ENCODE results near the gene MXD4. TPM values are rescaled to one million over a fixed set of nuclear protein-coding genes. Genes with fewer than 3 reads are reported as not detected.
A peak's percentile ranks its signal among the peaks of the same experiment; 100 is the strongest.

MXD4 gene
- total RNA-seq, 2 experiments from 2014 or later: 26.9 to 29.6 TPM

GRCh38 chr4:2268357-2269205, 6.7 kb upstream of the MXD4 start:
- H3K9me3 Mint-ChIP-seq: no peaks in the 10 kb centered on the region
- ChIA-PET CTCF (no interaction called here), POLR2A (no interaction called here)
- no peaks in the 10 kb centered on the region for H3K36me3 Mint-ChIP-seq (ENCODE audit: low read depth)
- no peaks in the 10 kb centered on the region for H3K27me3 Mint-ChIP-seq
- peaks cover 2% of the 10 kb centered on the region for H3K4me1 Mint-ChIP-seq
- H3K4me3 Mint-ChIP-seq: no peak overlapping the region
- no peak overlapping the region for H3K27ac Mint-ChIP-seq
- DNase-seq: no peak

- ChIA-PET CTCF (no interaction called here), POLR2A (interaction anchor here (1.3 kb wide), 1 partner anchor 14 kb away, joined by 3 read pairs; no protein-coding TSS in a partner anchor)
- H3K4me1 Mint-ChIP-seq: peaks cover 6% of the 10 kb centered on the region
- no peak overlapping the region for H3K27ac Mint-ChIP-seq
- no peak overlapping the region for H3K4me3 Mint-ChIP-seq
- no peaks in the 10 kb centered on the region for H3K9me3 Mint-ChIP-seq
- no peaks in the 10 kb centered on the region for H3K27me3 Mint-ChIP-seq
- H3K36me3 Mint-ChIP-seq (ENCODE audit: low read depth): no peaks in the 10 kb centered on the region
- no peak for DNase-seq
Observed at GRCh38 chr4:2267841-2268240, 5.9 kb upstream of the MXD4 start.

- H3K4me3 Mint-ChIP-seq: no peak overlapping the region
- no peaks in the 10 kb centered on the region for H3K36me3 Mint-ChIP-seq (ENCODE audit: low read depth)
- CTCF ChIA-PET: interaction anchor here (0.5 kb wide), 1 partner anchor 10 kb away, joined by 3 read pairs; no protein-coding TSS in a partner anchor
- POLR2A ChIA-PET: interaction anchor here (1.3 kb wide), 1 partner anchor 14 kb away, joined by 3 read pairs; no protein-coding TSS in a partner anchor
- H3K4me1 Mint-ChIP-seq: peaks cover 4% of the 10 kb centered on the region
- no peak for DNase-seq
- H3K27ac Mint-ChIP-seq: no peak overlapping the region
- H3K27me3 Mint-ChIP-seq: no peaks in the 10 kb centered on the region
- H3K9me3 Mint-ChIP-seq: no peaks in the 10 kb centered on the region
Observed at GRCh38 chr4:2267320-2267811, 5.5 kb upstream of the MXD4 start.

GRCh38 chr4:2266821-2267220, 4.9 kb upstream of the MXD4 start:
- Mint-ChIP-seq H3K9me3 (no peaks in the 10 kb centered on the region), H3K27ac (no peak overlapping the region), H3K4me1 (peaks cover 4% of the 10 kb centered on the region), H3K4me3 (no peak overlapping the region), H3K36me3 (ENCODE audit: low read depth) (no peaks in the 10 kb centered on the region), H3K27me3 (no peaks in the 10 kb centered on the region)
- CTCF ChIA-PET: interaction anchor here (0.5 kb wide), 1 partner anchor 11 kb away, joined by 3 read pairs; no protein-coding TSS in a partner anchor
- no peak for DNase-seq
- POLR2A ChIA-PET: interaction anchor here (1.3 kb wide), 1 partner anchor 15 kb away, joined by 3 read pairs; no protein-coding TSS in a partner anchor

- H3K27ac Mint-ChIP-seq: no peak overlapping the region
- POLR2A ChIA-PET: no interaction called here
Observed at GRCh38 chr4:2266181-2266580, 4.3 kb upstream of the MXD4 start.

GRCh38 chr4:2265113-2266110, 3.5 kb upstream of the MXD4 start:
- CTCF ChIA-PET: no interaction called here

More at GRCh38 chr4:2266181-2266580, 4.3 kb upstream of the MXD4 start:
- H3K9me3 Mint-ChIP-seq: no peaks in the 10 kb centered on the region
- CTCF ChIA-PET: no interaction called here
- no peak overlapping the region for H3K4me3 Mint-ChIP-seq
- H3K4me1 Mint-ChIP-seq: peaks cover 4% of the 10 kb centered on the region
- no peak for DNase-seq
- no peaks in the 10 kb centered on the region for H3K27me3 Mint-ChIP-seq
- no peaks in the 10 kb centered on the region for H3K36me3 Mint-ChIP-seq (ENCODE audit: low read depth)

GRCh38 chr4:2264481-2265041, 2.7 kb upstream of the MXD4 start:
- ChIA-PET CTCF (no interaction called here), POLR2A (interaction anchor here (1.0 to 1.1 kb wide), 3 partner anchors 17 to 148 kb away, joined by 3 to 4 read pairs (median 4); no protein-coding TSS in a partner anchor)
- H3K4me1 Mint-ChIP-seq: peaks cover 4% of the 10 kb centered on the region
- H3K4me3 Mint-ChIP-seq: no peak overlapping the region
- no peaks in the 10 kb centered on the region for H3K9me3 Mint-ChIP-seq
- H3K27ac Mint-ChIP-seq: no peak overlapping the region
- no peaks in the 10 kb centered on the region for H3K36me3 Mint-ChIP-seq (ENCODE audit: low read depth)
- no peaks in the 10 kb centered on the region for H3K27me3 Mint-ChIP-seq
- DNase-seq: no peak

More at GRCh38 chr4:2265113-2266110, 3.5 kb upstream of the MXD4 start:
- no peak for DNase-seq
- peaks cover 4% of the 10 kb centered on the region for H3K4me1 Mint-ChIP-seq
- H3K27me3 Mint-ChIP-seq: no peaks in the 10 kb centered on the region
- H3K27ac Mint-ChIP-seq: no peak overlapping the region
- POLR2A ChIA-PET: interaction anchor here (1.0 to 1.1 kb wide), 2 partner anchors 23 to 147 kb away, joined by 4 read pairs; no protein-coding TSS in a partner anchor
- no peak overlapping the region for H3K4me3 Mint-ChIP-seq
- H3K9me3 Mint-ChIP-seq: no peaks in the 10 kb centered on the region
- no peaks in the 10 kb centered on the region for H3K36me3 Mint-ChIP-seq (ENCODE audit: low read depth)

GRCh38 chr4:2263926-2264321, 2.0 kb upstream of the MXD4 start:
- Mint-ChIP-seq H3K4me3 (no peak overlapping the region), H3K4me1 (peaks cover 4% of the 10 kb centered on the region), H3K27me3 (no peaks in the 10 kb centered on the region), H3K27ac (no peak overlapping the region), H3K36me3 (ENCODE audit: low read depth) (no peaks in the 10 kb centered on the region), H3K9me3 (no peaks in the 10 kb centered on the region)
- ChIA-PET POLR2A (interaction anchor here (1.0 to 1.1 kb wide), 2 partner anchors 15 to 18 kb away, joined by 3 to 4 read pairs; no protein-coding TSS in a partner anchor), CTCF (no interaction called here)
- DNase-seq: no peak

GRCh38 chr4:2262944-2263250, 988 bp upstream of the MXD4 start:
- DNase-seq: no peak
- peak overlapping the region; percentile 49 for H3K27ac Mint-ChIP-seq
- no peaks in the 10 kb centered on the region for H3K27me3 Mint-ChIP-seq
- H3K36me3 Mint-ChIP-seq (ENCODE audit: low read depth): no peaks in the 10 kb centered on the region
- CTCF ChIA-PET: interaction anchor here (1.1 to 1.4 kb wide), 3 partner anchors 43 to 156 kb away, joined by 6 to 13 read pairs (median 11); partner anchors contain the start of gene CFAP99
- peaks cover 4% of the 10 kb centered on the region for H3K4me1 Mint-ChIP-seq
- H3K9me3 Mint-ChIP-seq: no peaks in the 10 kb centered on the region
- POLR2A ChIA-PET: interaction anchor here (0.6 to 2.7 kb wide), 13 partner anchors 14 to 673 kb away, joined by 3 to 31 read pairs (median 6); partner anchors contain the start of genes HAUS3, NSD2, POLN and RNF4
- peak overlapping the region; percentile 73 for H3K4me3 Mint-ChIP-seq

GRCh38 chr4:2262145-2262943, 435 bp upstream of the MXD4 start:
- no peaks in the 10 kb centered on the region for H3K9me3 Mint-ChIP-seq
- POLR2A ChIA-PET: interaction anchor here (0.6 to 2.7 kb wide), 22 partner anchors 14 to 673 kb away, joined by 3 to 31 read pairs (median 4); partner anchors contain the start of genes CFAP99, HAUS3, NELFA and NSD2
- H3K36me3 Mint-ChIP-seq (ENCODE audit: low read depth): no peaks in the 10 kb centered on the region

GRCh38 chr4:2261110-2261852, 628 bp downstream of the MXD4 start:
- CTCF ChIA-PET: interaction anchor here (1.0 to 1.4 kb wide), 5 partner anchors 19 to 210 kb away, joined by 3 to 11 read pairs (median 8); partner anchors contain the start of genes HAUS3 and POLN
- no peak overlapping the region for H3K27ac Mint-ChIP-seq
- H3K9me3 Mint-ChIP-seq: no peaks in the 10 kb centered on the region
- peak; percentile 70 for DNase-seq
- peak overlapping the region; percentile 73 for H3K4me3 Mint-ChIP-seq
- H3K27me3 Mint-ChIP-seq: no peaks in the 10 kb centered on the region
- peaks cover 4% of the 10 kb centered on the region for H3K4me1 Mint-ChIP-seq
- no peaks in the 10 kb centered on the region for H3K36me3 Mint-ChIP-seq (ENCODE audit: low read depth)
- POLR2A ChIA-PET: interaction anchor here (1.0 to 2.7 kb wide), 8 partner anchors 20 to 253 kb away, joined by 3 to 31 read pairs (median 8); partner anchors contain the start of genes CFAP99, HAUS3, NELFA and POLN

More at GRCh38 chr4:2262145-2262943, 435 bp upstream of the MXD4 start:
- no peaks in the 10 kb centered on the region for H3K27me3 Mint-ChIP-seq
- H3K4me1 Mint-ChIP-seq: peaks cover 4% of the 10 kb centered on the region
- CTCF ChIA-PET: interaction anchor here (0.7 to 1.4 kb wide), 13 partner anchors 19 to 209 kb away, joined by 3 to 13 read pairs (median 4); partner anchors contain the start of genes CFAP99, HAUS3 and POLN
- H3K4me3 Mint-ChIP-seq: peak overlapping the region; percentile 73
- peak overlapping the region; percentile 68 for H3K27ac Mint-ChIP-seq
- peak; percentile 99 for DNase-seq
